Measurements from ENCODE around the gene S100A3.

- no peak for TF ChIP-seq POLR2AphosphoS5 (IDR thresholded peaks at IDR 0.05; ENCODE audit: low read depth, low read length)
- TF ChIP-seq EP300 (IDR thresholded peaks at IDR 0.05; ENCODE audit: borderline replicate concordance in 1 of 2, low read depth in 1 of 2, low read length in 1 of 2): no peak
- TF ChIP-seq CTCF (IDR thresholded peaks at IDR 0.05): no peak
- TF ChIP-seq, protein P1, sequence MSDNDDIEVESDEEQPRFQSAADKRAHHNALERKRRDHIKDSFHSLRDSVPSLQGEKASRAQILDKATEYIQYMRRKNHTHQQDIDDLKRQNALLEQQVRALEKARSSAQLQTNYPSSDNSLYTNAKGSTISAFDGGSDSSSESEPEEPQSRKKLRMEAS (IDR thresholded peaks at IDR 0.05; ENCODE audit: low read depth): no peak
- no peak for TF ChIP-seq TAF1 (IDR thresholded peaks at IDR 0.05; ENCODE audit: borderline replicate concordance, low read depth, low read length)
- TF ChIP-seq RAD21 (IDR thresholded peaks at IDR 0.05; ENCODE audit: low read length): no peak
Observed at GRCh38 chr1:153561466-153561985, 12.5 kb upstream of the S100A3 start.
